Smooth muscle cell (in vitro differentiated cells): ENCODE data around the gene SLC26A6. TPM values are rescaled to one million over a fixed set of nuclear protein-coding genes. Genes with fewer than 3 reads are reported as not detected.

Experiments used
- DNase-seq: peaks from one replicate; lab custom pipeline; 2025; ENCODE audit not compliant: unreplicated experiment; lab: John Stamatoyannopoulos, UW
- H2AFZ ChIP-seq: fragments of 200-600 bp; sonication (generic); 2 replicates; pipeline ENCODE4 v1.6.0; 2016; ENCODE audit warnings: antibody characterized with exemption, low read depth, mild to moderate bottlenecking
- H3F3A ChIP-seq: fragments of 200-600 bp; sonication (generic); 2 replicates; pipeline ENCODE4 v1.6.0; 2017; ENCODE audit warnings: antibody characterized with exemption, low read depth
- H3K27ac ChIP-seq: fragments of 200-600 bp; sonication (generic); 2 replicates; pipeline ENCODE4 v1.5.1; 2016; ENCODE audit warnings: low read depth, mild to moderate bottlenecking
- H3K27me3 ChIP-seq: fragments of 200-600 bp; sonication (generic); 2 replicates; pipeline ENCODE4 v1.6.1; 2016; ENCODE audit warnings: low read depth, mild to moderate bottlenecking
- H3K36me3 ChIP-seq: fragments of 200-600 bp; sonication (generic); 2 replicates; pipeline ENCODE4 v1.5.1; 2016; ENCODE audit warnings: low read depth
- H3K4me1 ChIP-seq: fragments of 200-600 bp; sonication (generic); 2 replicates; pipeline ENCODE4 v1.5.1; 2016; ENCODE audit warnings: low read depth
- H3K4me2 ChIP-seq: fragments of 200-600 bp; sonication (generic); 2 replicates; pipeline ENCODE4 v1.6.0; 2016; ENCODE audit warnings: mild to moderate bottlenecking
- H3K4me3 ChIP-seq: fragments of 200-600 bp; sonication (generic); 2 replicates; pipeline ENCODE4 v1.5.1; 2016; ENCODE audit warnings: mild to moderate bottlenecking
- H3K79me2 ChIP-seq: fragments of 200-600 bp; sonication (generic); 2 replicates; pipeline ENCODE4 v1.6.0; 2016; ENCODE audit warnings: low read depth, mild to moderate bottlenecking
- H3K9ac ChIP-seq: fragments of 200-600 bp; sonication (generic); 2 replicates; pipeline ENCODE4 v1.6.0; 2016; ENCODE audit warnings: low read depth
- H3K9me3 ChIP-seq: fragments of 200-600 bp; sonication (generic); replicated peaks from 2 replicates; pipeline ENCODE4 v1.5.1; 2016; ENCODE audit warnings: low read depth
- H4K20me1 ChIP-seq: fragments of 200-600 bp; sonication (generic); 2 replicates; pipeline ENCODE4 v1.6.0; 2016; ENCODE audit warnings: low read depth
- WGBS: methylation state at CpG from one replicate; pipeline ENCODE4 v1.1.7; 2016; ENCODE audit warnings: low lambda C conversion rate; 5-methylcytosine and 5-hydroxymethylcytosine counted together
- polyA plus RNA-seq: library from polyadenylated mRNA; unstranded; fragments of >200 nt; fragmentation: Nextera tagmentation; extraction: Ambion mirVana; gene quantifications from 2 replicates; pipeline ENCODE4 v1.2.1, GENCODE V29; 2016
- total RNA-seq: library from RNA; depleted of rRNA; stranded (reverse); fragments of >200 nt; gene quantifications from 2 replicates; pipeline ENCODE4 v1.2.3, GENCODE V29; 2014
- TF ChIP-seq, protein P1 (sequence below): fragments of 200-600 bp; sonication (generic); IDR thresholded peaks from 2 replicates; pipeline ENCODE4 v1.5.1; 2017; ENCODE audit warnings: borderline replicate concordance, mild to moderate bottlenecking, antibody characterized with exemption; ENCODE audit not compliant: insufficient read depth, poor library complexity, severe bottlenecking

Gene SLC26A6
- total and polyA plus RNA-seq, 2 experiments from 2014 or later, result 28.4 to 34.8 TPM

- H3K4me1 ChIP-seq, result peaks cover 7% of the 10 kb centered on the region
- H2AFZ ChIP-seq, result no peak overlapping the region
- H3K9ac ChIP-seq, result no peak overlapping the region
- 97% methylated on average over 21 of the region's 22 CpGs for WGBS
- no peak overlapping the region for H3K4me2 ChIP-seq
- H3K27ac ChIP-seq, result no peak overlapping the region
- H4K20me1 ChIP-seq, result peaks cover 54% of the 10 kb centered on the region
- H3K27me3 ChIP-seq, result no peaks in the 10 kb centered on the region
- no peaks in the 10 kb centered on the region for H3K9me3 ChIP-seq
- no peaks in the 10 kb centered on the region for H3K36me3 ChIP-seq
- DNase-seq, result no peak
- TF ChIP-seq, protein P1, sequence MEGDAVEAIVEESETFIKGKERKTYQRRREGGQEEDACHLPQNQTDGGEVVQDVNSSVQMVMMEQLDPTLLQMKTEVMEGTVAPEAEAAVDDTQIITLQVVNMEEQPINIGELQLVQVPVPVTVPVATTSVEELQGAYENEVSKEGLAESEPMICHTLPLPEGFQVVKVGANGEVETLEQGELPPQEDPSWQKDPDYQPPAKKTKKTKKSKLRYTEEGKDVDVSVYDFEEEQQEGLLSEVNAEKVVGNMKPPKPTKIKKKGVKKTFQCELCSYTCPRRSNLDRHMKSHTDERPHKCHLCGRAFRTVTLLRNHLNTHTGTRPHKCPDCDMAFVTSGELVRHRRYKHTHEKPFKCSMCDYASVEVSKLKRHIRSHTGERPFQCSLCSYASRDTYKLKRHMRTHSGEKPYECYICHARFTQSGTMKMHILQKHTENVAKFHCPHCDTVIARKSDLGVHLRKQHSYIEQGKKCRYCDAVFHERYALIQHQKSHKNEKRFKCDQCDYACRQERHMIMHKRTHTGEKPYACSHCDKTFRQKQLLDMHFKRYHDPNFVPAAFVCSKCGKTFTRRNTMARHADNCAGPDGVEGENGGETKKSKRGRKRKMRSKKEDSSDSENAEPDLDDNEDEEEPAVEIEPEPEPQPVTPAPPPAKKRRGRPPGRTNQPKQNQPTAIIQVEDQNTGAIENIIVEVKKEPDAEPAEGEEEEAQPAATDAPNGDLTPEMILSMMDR, result no peak
- H3K79me2 ChIP-seq, result peaks cover 15% of the 10 kb centered on the region
- peaks cover 10% of the 10 kb centered on the region for H3F3A ChIP-seq
- H3K4me3 ChIP-seq, result no peak overlapping the region
These were observed 43.3 kb downstream of the SLC26A6 start for GRCh38 chr3:48591886-48592518.

GRCh38 chr3:48591436-48591835 is 43.8 kb downstream of the SLC26A6 start:
- TF ChIP-seq, protein P1, result no peak
- Histone ChIP-seq H3K4me1 (peaks cover 7% of the 10 kb centered on the region), H3K9ac (no peak overlapping the region), H3F3A (peaks cover 5% of the 10 kb centered on the region), H4K20me1 (peaks cover 59% of the 10 kb centered on the region), H3K36me3 (no peaks in the 10 kb centered on the region), H3K9me3 (no peaks in the 10 kb centered on the region), H3K27me3 (no peaks in the 10 kb centered on the region), H3K79me2 (peaks cover 15% of the 10 kb centered on the region), H3K27ac (no peak overlapping the region), H3K4me2 (no peak overlapping the region), H3K4me3 (no peak overlapping the region), H2AFZ (no peak overlapping the region)
- no peak for DNase-seq
- WGBS, result 95% methylated on average over 14 of the region's 14 CpGs

GRCh38 chr3:48588230-48588629 is 47.0 kb downstream of the SLC26A6 start:
- Histone ChIP-seq H3K4me3 (no peak overlapping the region), H3K36me3 (no peaks in the 10 kb centered on the region), H3K27ac (no peak overlapping the region), H3K79me2 (peaks cover 1% of the 10 kb centered on the region), H4K20me1 (peaks cover 67% of the 10 kb centered on the region), H3K27me3 (no peaks in the 10 kb centered on the region), H3F3A (no peaks in the 10 kb centered on the region), H3K4me2 (no peak overlapping the region), H3K9ac (no peak overlapping the region), H2AFZ (no peak overlapping the region), H3K9me3 (no peaks in the 10 kb centered on the region), H3K4me1 (no peaks in the 10 kb centered on the region)
- TF ChIP-seq, protein P1, result no peak
- 95% methylated on average over 15 of the region's 15 CpGs for WGBS
- DNase-seq, result no peak

DNA sequence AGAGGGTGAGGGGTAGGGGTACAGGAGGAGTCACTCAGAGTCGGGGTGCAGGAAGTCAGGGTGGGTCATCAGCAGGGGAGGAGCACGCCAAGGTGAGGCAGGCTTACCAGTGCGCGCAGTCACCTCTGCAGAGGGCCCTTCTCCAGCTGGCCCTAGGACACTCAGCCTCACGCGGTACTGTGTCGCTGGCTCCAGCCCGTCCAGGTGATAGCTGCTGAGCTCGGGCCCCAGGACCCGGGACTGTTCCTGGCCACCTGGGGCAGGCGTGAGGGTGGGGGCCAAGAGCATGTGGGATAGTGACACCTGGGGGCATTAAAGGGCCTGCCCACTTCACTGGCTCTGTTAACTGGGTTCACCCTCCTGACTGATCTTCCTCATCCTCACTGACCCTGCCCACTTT is 47.6 kb downstream of the SLC26A6 start:
- peaks cover 67% of the 10 kb centered on the region for H4K20me1 ChIP-seq
- no peaks in the 10 kb centered on the region for H3K9me3 ChIP-seq
- H3K36me3 ChIP-seq, result no peaks in the 10 kb centered on the region
- H2AFZ ChIP-seq, result no peak overlapping the region
- no peak for DNase-seq
- no peak overlapping the region for H3K9ac ChIP-seq
- H3K27me3 ChIP-seq, result no peaks in the 10 kb centered on the region
- TF ChIP-seq, protein P1, result no peak
- H3F3A ChIP-seq, result no peaks in the 10 kb centered on the region
- no peaks in the 10 kb centered on the region for H3K4me1 ChIP-seq
- no peak overlapping the region for H3K27ac ChIP-seq
- H3K4me3 ChIP-seq, result no peak overlapping the region
- no peaks in the 10 kb centered on the region for H3K79me2 ChIP-seq
- H3K4me2 ChIP-seq, result no peak overlapping the region
- 93% methylated on average over 11 of the region's 11 CpGs for WGBS
